HEK293 (cell line): Measurements from ENCODE around the gene NKAPD1.

Experiments
- CTCF ChIP-seq: fragments of 450-650 bp; formaldehyde crosslinking; IDR thresholded peaks from 2 replicates; pipeline ENCODE4 v1.5.1; 2016; ENCODE audit warnings: missing biosample characterization, missing genetic modification characterization
- KLF16 ChIP-seq: fragments of 450-650 bp; formaldehyde crosslinking; IDR thresholded peaks from 2 replicates; pipeline ENCODE4 v1.5.1; 2017; ENCODE audit warnings: missing biosample characterization, missing genetic modification characterization
- OSR2 ChIP-seq: fragments of 450-650 bp; formaldehyde crosslinking; IDR thresholded peaks from 2 replicates; pipeline ENCODE4 v1.5.1; 2016; ENCODE audit warnings: missing biosample characterization, missing genetic modification characterization
- REST ChIP-seq: fragments of 450-650 bp; formaldehyde crosslinking; IDR thresholded peaks from 2 replicates; pipeline ENCODE4 v1.5.1; 2016; ENCODE audit warnings: missing biosample characterization, missing genetic modification characterization
- YY1 ChIP-seq: fragments of 450-650 bp; formaldehyde crosslinking; IDR thresholded peaks from 2 replicates; pipeline ENCODE4 v1.5.1; 2018; ENCODE audit warnings: missing biosample characterization, missing genetic modification characterization
- ZBTB21 ChIP-seq: fragments of 450-650 bp; formaldehyde crosslinking; IDR thresholded peaks from 2 replicates; pipeline ENCODE4 v1.5.1; 2017; ENCODE audit warnings: missing biosample characterization, missing genetic modification characterization
- ZNF138 ChIP-seq: fragments of 450-650 bp; formaldehyde crosslinking; IDR thresholded peaks from 2 replicates; pipeline ENCODE4 v1.5.1; 2016; ENCODE audit warnings: missing biosample characterization, missing genetic modification characterization, borderline replicate concordance
- ZNF785 ChIP-seq: fragments of 450-650 bp; formaldehyde crosslinking; IDR thresholded peaks from 2 replicates; pipeline ENCODE4 v1.5.1; 2016; ENCODE audit warnings: missing biosample characterization, missing genetic modification characterization
- ZNF830 ChIP-seq: fragments of 450-650 bp; IDR thresholded peaks from 2 replicates; pipeline ENCODE4 v1.5.0; 2018; ENCODE audit warnings: missing biosample characterization, missing genetic modification characterization, low read depth, mild to moderate bottlenecking, moderate library complexity
- TF ChIP-seq, protein P1 (sequence below): fragments of 450-650 bp; formaldehyde crosslinking; IDR thresholded peaks from 2 replicates; pipeline ENCODE4 v1.5.1; 2016; ENCODE audit warnings: missing biosample characterization, missing genetic modification characterization

DNA sequence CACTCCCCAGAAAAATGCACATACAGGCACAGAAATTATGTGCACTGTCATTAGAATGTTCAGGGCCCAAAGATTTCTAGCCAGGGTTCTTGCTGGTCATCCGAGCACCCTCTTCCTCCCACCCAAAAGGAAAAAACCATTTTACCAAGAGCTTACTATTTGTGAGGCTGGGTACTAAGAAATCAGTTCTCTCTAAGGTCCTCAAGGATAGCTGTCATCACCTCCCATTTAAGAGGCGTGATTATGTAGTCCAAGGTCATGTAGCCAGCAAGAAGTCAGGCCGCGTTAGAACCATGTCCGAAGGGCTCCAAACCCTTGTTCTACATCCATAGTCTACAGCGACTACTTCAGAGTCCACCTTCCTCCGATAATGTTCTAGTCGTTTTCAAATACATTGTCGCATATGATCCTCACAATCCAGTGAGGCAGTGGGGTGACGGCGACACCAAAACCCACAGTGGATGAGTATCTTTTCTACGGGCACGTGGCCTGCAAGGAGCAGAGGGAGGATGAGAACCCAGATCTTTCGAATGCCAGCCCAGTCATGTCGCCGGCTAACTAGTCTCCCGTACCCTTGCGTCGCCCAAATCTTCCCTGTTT, 11.8 kb downstream of the NKAPD1 start:
- no peak for TF ChIP-seq ZBTB21 (tag by site-specific recombination)
- TF ChIP-seq, protein P1, sequence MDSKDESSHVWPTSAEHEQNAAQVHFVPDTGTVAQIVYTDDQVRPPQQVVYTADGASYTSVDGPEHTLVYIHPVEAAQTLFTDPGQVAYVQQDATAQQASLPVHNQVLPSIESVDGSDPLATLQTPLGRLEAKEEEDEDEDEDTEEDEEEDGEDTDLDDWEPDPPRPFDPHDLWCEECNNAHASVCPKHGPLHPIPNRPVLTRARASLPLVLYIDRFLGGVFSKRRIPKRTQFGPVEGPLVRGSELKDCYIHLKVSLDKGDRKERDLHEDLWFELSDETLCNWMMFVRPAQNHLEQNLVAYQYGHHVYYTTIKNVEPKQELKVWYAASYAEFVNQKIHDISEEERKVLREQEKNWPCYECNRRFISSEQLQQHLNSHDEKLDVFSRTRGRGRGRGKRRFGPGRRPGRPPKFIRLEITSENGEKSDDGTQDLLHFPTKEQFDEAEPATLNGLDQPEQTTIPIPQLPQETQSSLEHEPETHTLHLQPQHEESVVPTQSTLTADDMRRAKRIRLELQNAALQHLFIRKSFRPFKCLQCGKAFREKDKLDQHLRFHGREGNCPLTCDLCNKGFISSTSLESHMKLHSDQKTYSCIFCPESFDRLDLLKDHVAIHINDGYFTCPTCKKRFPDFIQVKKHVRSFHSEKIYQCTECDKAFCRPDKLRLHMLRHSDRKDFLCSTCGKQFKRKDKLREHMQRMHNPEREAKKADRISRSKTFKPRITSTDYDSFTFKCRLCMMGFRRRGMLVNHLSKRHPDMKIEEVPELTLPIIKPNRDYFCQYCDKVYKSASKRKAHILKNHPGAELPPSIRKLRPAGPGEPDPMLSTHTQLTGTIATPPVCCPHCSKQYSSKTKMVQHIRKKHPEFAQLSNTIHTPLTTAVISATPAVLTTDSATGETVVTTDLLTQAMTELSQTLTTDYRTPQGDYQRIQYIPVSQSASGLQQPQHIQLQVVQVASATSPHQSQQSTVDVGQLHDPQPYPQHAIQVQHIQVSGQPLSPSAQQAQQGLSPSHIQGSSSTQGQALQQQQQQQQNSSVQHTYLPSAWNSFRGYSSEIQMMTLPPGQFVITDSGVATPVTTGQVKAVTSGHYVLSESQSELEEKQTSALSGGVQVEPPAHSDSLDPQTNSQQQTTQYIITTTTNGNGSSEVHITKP (tag by site-specific recombination) = no peak
- no peak for TF ChIP-seq OSR2 (tag by site-specific recombination)
- no peak for TF ChIP-seq YY1 (tag by site-specific recombination)
- no peak for TF ChIP-seq REST (tag by site-specific recombination)
- no peak for TF ChIP-seq KLF16 (tag by site-specific recombination)
- TF ChIP-seq CTCF (tag by site-specific recombination) = no peak
- TF ChIP-seq ZNF138 = no peak
- no peak for TF ChIP-seq ZNF830 (tag by site-specific recombination)
- TF ChIP-seq ZNF785 (tag by site-specific recombination) = no peak
